Panc1 (cell line): Measurements from ENCODE around the gene WWOX.

Experiments used
- CTCF ChIP-seq: fragments of 450-650 bp; IDR thresholded peaks from 2 replicates; pipeline ENCODE4 v1.5.1; 2017; ENCODE audit warnings: mild to moderate bottlenecking
- POLR2AphosphoS5 ChIP-seq: IDR thresholded peaks from 2 replicates; pipeline ENCODE4 v1.6.1; 2012; ENCODE audit warnings: mild to moderate bottlenecking, low read depth, low read length, moderate library complexity
- REST ChIP-seq, 2 experiments: IDR thresholded peaks; 2 replicates each; pipeline ENCODE4 v1.6.1; 2011 to 2012; ENCODE audit warnings: low read depth in 2 of 2, control low read depth in 1 of 2, low read length in 1 of 2, mild to moderate bottlenecking in 1 of 2, moderate library complexity in 1 of 2; ENCODE audit not compliant: insufficient read depth in 1 of 2
- SIN3A ChIP-seq: IDR thresholded peaks from 2 replicates; pipeline ENCODE4 v1.6.1; 2012; ENCODE audit warnings: low read depth, mild to moderate bottlenecking, low read length, moderate library complexity, borderline replicate concordance; ENCODE audit not compliant: insufficient read depth

- no peak for TF ChIP-seq POLR2AphosphoS5
- TF ChIP-seq CTCF: no peak
- TF ChIP-seq SIN3A: no peak
- no peak for TF ChIP-seq REST (IDR thresholded peaks at IDR 0.05; ENCODE audit: insufficient read depth in 1 of 2, low read depth in 2 of 2, low read length in 1 of 2)
Observed at GRCh38 chr16:78967948-78968347, 868.5 kb downstream of the WWOX start.
